ENCODE measurements around the gene MAN1C1. TPM values are rescaled to one million over a fixed set of nuclear protein-coding genes. Genes with fewer than 3 reads are reported as not detected.

Gene MAN1C1
- total RNA-seq, 1 experiment from 2014 or later, result 0.11 TPM

GRCh38 chr1:25748531-25749205 lies 132.1 kb downstream of the MAN1C1 start:
- no peaks in the 10 kb centered on the region for H4K20me1 ChIP-seq (ENCODE audit: low read length)
- H3K4me2 ChIP-seq (ENCODE audit: low read length), result no peak overlapping the region
- no peaks in the 10 kb centered on the region for H3K9me3 ChIP-seq (ENCODE audit: low read length)
- DNase-seq, result no peak
- BruUV-seq (replicated peaks), result no TSS peak
- no peak overlapping the region for H3K9ac ChIP-seq (ENCODE audit: low read length)
- ATAC-seq, result no peak
- no peaks in the 10 kb centered on the region for H3K79me2 ChIP-seq (ENCODE audit: low read length)
- no peaks in the 10 kb centered on the region for H3K4me1 ChIP-seq (ENCODE audit: insufficient read depth, low read length)
- TF ChIP-seq CTCF (conservative IDR thresholded peaks at IDR 0.05; ENCODE audit: low read depth, low read length) (no peak), EZH2 (IDR thresholded peaks at IDR 0.05; ENCODE audit: low read length, unreplicated experiment) (no peak), EZH2phosphoT487 (IDR thresholded peaks at IDR 0.05; ENCODE audit: borderline replicate concordance, low read length) (no peak)
- intact Hi-C loops (cut with micrococcal nuclease), result no loop called here
- H2AFZ ChIP-seq (ENCODE audit: low read length), result no peak overlapping the region
- H3K9me2 ChIP-seq (replicated peaks; ENCODE audit: low read length), result no peaks in the 10 kb centered on the region
- no peak overlapping the region for H3K27ac ChIP-seq (ENCODE audit: low read length)
- POLR2A ChIA-PET (ENCODE audit: unreplicated experiment), result no interaction called here
- no peak overlapping the region for H3K4me3 ChIP-seq (ENCODE audit: low read length)
- no peaks in the 10 kb centered on the region for H3F3A ChIP-seq (ENCODE audit: low read length, unreplicated experiment)
- CTCF ChIA-PET, result no interaction called here
- no peaks in the 10 kb centered on the region for H3K36me3 ChIP-seq (ENCODE audit: low read depth, low read length)
- H3K27me3 ChIP-seq (ENCODE audit: low read length), result peaks cover 9% of the 10 kb centered on the region; the same call in 1 of the 2 replicates

GRCh38 chr1:25750923-25751605 lies 134.5 kb downstream of the MAN1C1 start:
- H3K36me3 ChIP-seq (ENCODE audit: low read depth, low read length), result no peaks in the 10 kb centered on the region
- no peaks in the 10 kb centered on the region for H3K9me3 ChIP-seq (ENCODE audit: low read length)
- no peak for DNase-seq
- no TSS peak for BruUV-seq (replicated peaks)
- H3K79me2 ChIP-seq (ENCODE audit: low read length), result no peaks in the 10 kb centered on the region
- H2AFZ ChIP-seq (ENCODE audit: low read length), result no peak overlapping the region
- no peak for ATAC-seq
- H3K4me2 ChIP-seq (ENCODE audit: low read length), result no peak overlapping the region
- no peaks in the 10 kb centered on the region for H3K4me1 ChIP-seq (ENCODE audit: insufficient read depth, low read length)
- no peak overlapping the region for H3K9ac ChIP-seq (ENCODE audit: low read length)
- no peaks in the 10 kb centered on the region for H4K20me1 ChIP-seq (ENCODE audit: low read length)
- H3K27me3 ChIP-seq (ENCODE audit: low read length), result peaks cover 9% of the 10 kb centered on the region; the same call in 1 of the 2 replicates
- CTCF ChIA-PET, result no interaction called here
- no peaks in the 10 kb centered on the region for H3F3A ChIP-seq (ENCODE audit: low read length, unreplicated experiment)
- H3K4me3 ChIP-seq (ENCODE audit: low read length), result no peak overlapping the region
- no peaks in the 10 kb centered on the region for H3K9me2 ChIP-seq (replicated peaks; ENCODE audit: low read length)
- TF ChIP-seq CTCF (conservative IDR thresholded peaks at IDR 0.05; ENCODE audit: low read depth, low read length) (no peak), EZH2 (IDR thresholded peaks at IDR 0.05; ENCODE audit: low read length, unreplicated experiment) (no peak), EZH2phosphoT487 (IDR thresholded peaks at IDR 0.05; ENCODE audit: borderline replicate concordance, low read length) (no peak)
- H3K27ac ChIP-seq (ENCODE audit: low read length), result no peak overlapping the region
- POLR2A ChIA-PET (ENCODE audit: unreplicated experiment), result no interaction called here
- intact Hi-C loops (cut with micrococcal nuclease), result no loop called here
